SK-N-SH treated with all-trans-retinoic acid at 6 μM for 48 hours (cell line): Measurements from ENCODE around the gene POLDIP2.

ENCODE experiments used
- ATAC-seq: fragments of 200-7000 bp; cut with Tn5 transposase; 3 replicates; pipeline ENCODE4 v1.9.1; 2020; ENCODE audit warnings: mild to moderate bottlenecking, moderate library complexity
- ARNTL ChIP-seq: fragments of 450-650 bp; formaldehyde crosslinking; IDR thresholded peaks from 2 replicates; pipeline ENCODE4 v1.5.0; 2020; ENCODE audit warnings: low read depth, mild to moderate bottlenecking, moderate library complexity, borderline replicate concordance
- BACH2 ChIP-seq: fragments of 250-450 bp; sonication (Bioruptor Pico); IDR thresholded peaks from 2 replicates; pipeline ENCODE4 v1.9.0; 2021; ENCODE audit warnings: mild to moderate bottlenecking, borderline replicate concordance
- CREB5 ChIP-seq: fragments of 250-450 bp; sonication (Bioruptor Pico); IDR thresholded peaks from 2 replicates; pipeline ENCODE4 v1.5.1; 2020; ENCODE audit warnings: low read depth, mild to moderate bottlenecking, moderate library complexity
- CSDC2 ChIP-seq: fragments of 250-450 bp; sonication (Bioruptor Pico); IDR thresholded peaks from 2 replicates; pipeline ENCODE4 v1.5.0; 2020; ENCODE audit warnings: mild to moderate bottlenecking, moderate library complexity
- ESRRG ChIP-seq: fragments of 250-450 bp; sonication (Bioruptor Pico); IDR thresholded peaks from 2 replicates; pipeline ENCODE4 v1.6.1; 2021; ENCODE audit warnings: mild to moderate bottlenecking
- GLIS3 ChIP-seq: fragments of 250-450 bp; sonication (Bioruptor Pico); IDR thresholded peaks from 2 replicates; pipeline ENCODE4 v1.5.0; 2020; ENCODE audit warnings: mild to moderate bottlenecking, moderate library complexity
- ISL1 ChIP-seq: fragments of 250-450 bp; sonication (Bioruptor Pico); IDR thresholded peaks from 2 replicates; pipeline ENCODE4 v2.1.2; 2022; ENCODE audit warnings: mild to moderate bottlenecking, moderate library complexity
- OSR1 ChIP-seq: fragments of 250-450 bp; sonication (Bioruptor Pico); IDR thresholded peaks from 2 replicates; pipeline ENCODE4 v1.8.0; 2022; ENCODE audit warnings: moderate library complexity, mild to moderate bottlenecking, inconsistent platforms
- PATZ1 ChIP-seq: fragments of 250-450 bp; sonication (Bioruptor Pico); IDR thresholded peaks from 2 replicates; pipeline ENCODE4 v1.8.0; 2020; ENCODE audit warnings: mild to moderate bottlenecking, moderate library complexity, borderline replicate concordance
- PPARA ChIP-seq: fragments of 250-450 bp; sonication (Bioruptor Pico); IDR thresholded peaks from 2 replicates; pipeline ENCODE4 v1.5.0; 2020; ENCODE audit warnings: mild to moderate bottlenecking, borderline replicate concordance
- RARB ChIP-seq: fragments of 250-450 bp; sonication (Bioruptor Pico); IDR thresholded peaks from 2 replicates; pipeline ENCODE4 v1.8.0; 2021; ENCODE audit warnings: mild to moderate bottlenecking, moderate library complexity
- SNAI2 ChIP-seq: fragments of 250-450 bp; sonication (Bioruptor Pico); IDR thresholded peaks from 2 replicates; pipeline ENCODE4 v1.5.0; 2020; ENCODE audit warnings: mild to moderate bottlenecking, moderate library complexity
- TCF4 ChIP-seq: fragments of 250-450 bp; sonication (Bioruptor Pico); IDR thresholded peaks from 2 replicates; pipeline ENCODE4 v1.8.0; 2021; ENCODE audit warnings: mild to moderate bottlenecking, moderate library complexity, borderline replicate concordance
- TOX ChIP-seq: fragments of 250-450 bp; sonication (Bioruptor Pico); IDR thresholded peaks from 2 replicates; pipeline ENCODE4 v1.8.0; 2021; ENCODE audit warnings: mild to moderate bottlenecking, moderate library complexity, borderline replicate concordance
- TSHZ2 ChIP-seq: fragments of 250-450 bp; sonication (Bioruptor Pico); IDR thresholded peaks from 2 replicates; pipeline ENCODE4 v1.5.0; 2020; ENCODE audit warnings: mild to moderate bottlenecking, moderate library complexity
- ZC3H10 ChIP-seq: fragments of 250-450 bp; sonication (Bioruptor Pico); IDR thresholded peaks from 2 replicates; pipeline ENCODE4 v1.5.1; 2021; ENCODE audit warnings: mild to moderate bottlenecking, moderate library complexity
- ZFP3 ChIP-seq: fragments of 250-450 bp; sonication (Bioruptor Pico); IDR thresholded peaks from 2 replicates; pipeline ENCODE4 v1.5.0; 2020; ENCODE audit warnings: mild to moderate bottlenecking, moderate library complexity
- ZFP30 ChIP-seq: fragments of 450-650 bp; formaldehyde crosslinking; IDR thresholded peaks from 2 replicates; pipeline ENCODE4 v1.5.0; 2022; ENCODE audit warnings: mild to moderate bottlenecking, moderate library complexity
- ZNF565 ChIP-seq: fragments of 450-650 bp; formaldehyde crosslinking; conservative IDR thresholded peaks from 2 replicates; pipeline ENCODE4 v1.5.0; 2020; ENCODE audit warnings: low read depth, mild to moderate bottlenecking, moderate library complexity
- ZNF70 ChIP-seq: fragments of 450-650 bp; formaldehyde crosslinking; IDR thresholded peaks from 2 replicates; pipeline ENCODE4 v1.5.0; 2020; ENCODE audit warnings: mild to moderate bottlenecking, moderate library complexity
- ZNF8 ChIP-seq: fragments of 450-650 bp; formaldehyde crosslinking; IDR thresholded peaks from 2 replicates; pipeline ENCODE4 v1.5.0; 2020; ENCODE audit warnings: mild to moderate bottlenecking, moderate library complexity
- TF ChIP-seq, protein P1 (sequence below): fragments of 250-450 bp; sonication (Bioruptor Pico); IDR thresholded peaks from 2 replicates; pipeline ENCODE4 v1.5.1; 2021; ENCODE audit warnings: mild to moderate bottlenecking, moderate library complexity

POLDIP2 gene

GRCh38 chr17:28318759-28319597, 38.3 kb downstream of the POLDIP2 start, which contains the start of gene TMEM97:
Gene TMEM97 (plus strand): TSS chr17:28319200. CDS start chr17:28319240, 40 bp downstream.
- no peak for TF ChIP-seq RARB
- TF ChIP-seq ZNF70 (CRISPR knock-in tag), result no peak
- no peak for TF ChIP-seq ESRRG (CRISPR knock-in tag)
- no peak for TF ChIP-seq ZFP3 (CRISPR knock-in tag)
- TF ChIP-seq ARNTL (CRISPR knock-in tag), result no peak
- TF ChIP-seq TOX (CRISPR knock-in tag), result no peak
- no peak for TF ChIP-seq OSR1 (CRISPR knock-in tag)
- no peak for TF ChIP-seq ZNF565
- TF ChIP-seq ZC3H10, result no peak
- no peak for TF ChIP-seq ZNF8
- no peak for TF ChIP-seq TCF4 (CRISPR knock-in tag)
- no peak for TF ChIP-seq ZFP30
- no peak for TF ChIP-seq CREB5
- TF ChIP-seq ISL1 (CRISPR knock-in tag), result no peak
- peak; percentile 99 for ATAC-seq

DNA sequence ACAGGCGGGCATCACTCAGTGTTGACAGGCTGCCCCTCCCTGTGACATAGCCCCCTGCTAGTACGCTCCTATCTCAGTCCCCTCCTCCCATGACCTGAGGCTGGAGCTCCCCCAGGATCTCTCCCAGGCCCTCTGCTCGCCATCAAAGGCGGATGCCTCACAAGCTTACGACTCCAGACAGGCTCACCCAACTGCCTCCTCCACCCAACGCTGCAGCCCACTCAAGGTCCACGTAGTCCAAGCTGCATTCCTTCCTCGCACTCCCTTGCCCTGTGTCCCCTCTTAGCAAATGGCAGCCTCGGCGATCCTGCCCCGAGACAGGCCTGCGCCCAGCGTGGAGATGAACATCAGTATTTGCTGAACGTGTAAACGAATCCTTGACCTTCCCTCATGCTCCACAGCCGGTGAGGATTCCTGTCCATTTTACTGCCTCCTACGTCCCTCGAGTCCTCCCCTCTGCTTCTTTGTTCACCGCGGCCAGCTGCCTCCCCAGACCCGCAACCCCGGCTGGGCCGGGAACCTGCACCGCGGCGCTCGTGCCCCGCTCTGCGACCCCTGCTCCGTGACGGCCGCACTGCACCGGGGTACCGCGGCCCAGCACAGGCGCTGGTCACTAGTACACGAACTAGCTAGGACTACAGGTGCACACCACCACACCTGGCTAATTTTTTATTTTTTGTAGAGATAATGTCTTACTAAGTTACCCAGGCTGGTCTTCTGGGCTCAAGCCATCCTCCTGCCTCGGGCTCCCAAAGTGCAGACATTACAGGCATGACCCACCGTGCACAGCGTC, 39.2 kb downstream of the POLDIP2 start:
- peak; percentile 9 for ATAC-seq
- no peak for TF ChIP-seq ZC3H10
- TF ChIP-seq BACH2 (CRISPR knock-in tag), result no peak
- no peak for TF ChIP-seq GLIS3 (CRISPR knock-in tag)
- TF ChIP-seq PPARA (CRISPR knock-in tag), result no peak
- TF ChIP-seq PATZ1 (CRISPR knock-in tag), result no peak
- TF ChIP-seq CSDC2 (CRISPR knock-in tag), result no peak

GRCh38 chr17:28317099-28317965, 40.0 kb downstream of the POLDIP2 start:
- TF ChIP-seq ZNF70 (CRISPR knock-in tag), result no peak
- TF ChIP-seq, all 23 proteins: peak for 0
- no peak for ATAC-seq

DNA sequence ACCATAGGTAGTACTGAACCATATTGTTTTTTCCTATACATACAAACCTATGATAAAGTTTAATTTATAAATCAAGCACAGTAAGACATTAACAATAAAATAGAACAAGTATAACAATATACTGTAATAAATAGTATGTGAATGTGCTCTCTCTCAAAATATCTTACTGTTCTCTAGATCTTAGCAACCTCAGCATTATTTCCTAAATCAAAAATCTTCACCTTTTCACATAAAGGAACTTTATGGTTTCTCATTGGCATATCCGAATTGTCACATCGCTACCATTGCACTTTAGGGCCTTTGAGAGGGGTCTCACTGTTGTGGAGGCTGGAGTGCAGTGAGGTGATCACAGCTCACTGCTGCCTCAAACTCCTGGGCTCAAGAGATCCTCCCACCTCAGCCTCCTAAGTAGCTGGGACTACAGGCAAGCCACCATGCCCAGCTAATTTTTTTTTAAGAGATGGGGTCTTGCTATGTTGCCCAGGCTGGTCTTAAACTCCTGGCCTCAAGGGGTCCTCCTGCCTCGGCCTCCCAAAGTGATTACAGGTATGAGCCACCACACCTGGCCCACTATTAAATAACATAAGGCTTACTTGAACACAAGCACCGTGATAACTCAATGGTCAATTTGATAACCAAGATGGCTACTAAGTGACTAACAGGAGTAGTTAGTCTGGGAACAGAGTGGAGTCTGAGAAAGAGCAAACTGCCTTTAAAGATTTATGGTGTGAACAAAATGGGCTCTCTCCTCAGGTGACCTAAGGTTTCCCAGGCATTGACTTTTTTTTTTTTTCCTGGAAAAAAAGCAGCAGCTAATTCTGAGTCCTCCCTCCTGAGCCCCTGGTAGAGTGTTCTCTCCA, 41.3 kb downstream of the POLDIP2 start:
- ATAC-seq, result no peak
- TF ChIP-seq ZNF70 (CRISPR knock-in tag) (no peak), SNAI2 (CRISPR knock-in tag) (no peak), RARB (no peak), TSHZ2 (CRISPR knock-in tag) (no peak), ARNTL (CRISPR knock-in tag) (no peak), GLIS3 (CRISPR knock-in tag) (no peak), PPARA (CRISPR knock-in tag) (no peak), ISL1 (CRISPR knock-in tag) (no peak), PATZ1 (CRISPR knock-in tag) (no peak), ZFP30 (no peak), CSDC2 (CRISPR knock-in tag) (no peak), TCF4 (CRISPR knock-in tag) (no peak), ZC3H10 (no peak), ZFP3 (CRISPR knock-in tag) (no peak), ZNF8 (no peak), BACH2 (CRISPR knock-in tag) (no peak)
- TF ChIP-seq, protein P1, sequence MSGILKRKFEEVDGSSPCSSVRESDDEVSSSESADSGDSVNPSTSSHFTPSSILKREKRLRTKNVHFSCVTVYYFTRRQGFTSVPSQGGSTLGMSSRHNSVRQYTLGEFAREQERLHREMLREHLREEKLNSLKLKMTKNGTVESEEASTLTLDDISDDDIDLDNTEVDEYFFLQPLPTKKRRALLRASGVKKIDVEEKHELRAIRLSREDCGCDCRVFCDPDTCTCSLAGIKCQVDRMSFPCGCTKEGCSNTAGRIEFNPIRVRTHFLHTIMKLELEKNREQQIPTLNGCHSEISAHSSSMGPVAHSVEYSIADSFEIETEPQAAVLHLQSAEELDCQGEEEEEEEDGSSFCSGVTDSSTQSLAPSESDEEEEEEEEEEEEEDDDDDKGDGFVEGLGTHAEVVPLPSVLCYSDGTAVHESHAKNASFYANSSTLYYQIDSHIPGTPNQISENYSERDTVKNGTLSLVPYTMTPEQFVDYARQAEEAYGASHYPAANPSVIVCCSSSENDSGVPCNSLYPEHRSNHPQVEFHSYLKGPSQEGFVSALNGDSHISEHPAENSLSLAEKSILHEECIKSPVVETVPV (CRISPR knock-in tag), result no peak
